Activated CD4-positive, alpha-beta T cell treated with anti-CD3 and anti-CD28 coated beads, Interleukin-2, amount 50 U/mL, for 48 hours (primary cell): Measurements from ENCODE around the gene RLF.
"Not testable (repeated sequence)": the region's sequence is repeated elsewhere in the genome, so short reads cannot be mapped to it uniquely, and the experiment has no call there.

Experiments used
- DNase-seq, 2 experiments: peaks; one replicate each; pipeline ENCODE4 v3.0.0-alpha.2; 2020

The RLF gene

GRCh38 chr1:40162753-40163441 lies 1.7 kb downstream of the RLF start:
- DNase-seq, result no peak

GRCh38 chr1:40167317-40167716 lies 6.1 kb downstream of the RLF start:
- no peak for DNase-seq

- no peak for DNase-seq
Measured at GRCh38 chr1:40171036-40171435, 9.8 kb downstream of the RLF start.

GRCh38 chr1:40174788-40175187 lies 13.6 kb downstream of the RLF start:
- DNase-seq, result no peak

GRCh38 chr1:40176989-40177388 lies 15.8 kb downstream of the RLF start:
- not testable (repeated sequence) for DNase-seq

- no peak for DNase-seq
Measured at GRCh38 chr1:40178200-40178599, 17.0 kb downstream of the RLF start.

GRCh38 chr1:40179496-40180089 lies 18.4 kb downstream of the RLF start:
- no peak for DNase-seq

GRCh38 chr1:40183055-40183710 lies 22.0 kb downstream of the RLF start:
- DNase-seq, result no peak

- no peak for DNase-seq
Measured at GRCh38 chr1:40184193-40184592, 23.0 kb downstream of the RLF start.

- DNase-seq, result peak; percentile 58 to 72
Measured at GRCh38 chr1:40185951-40186864, 25.0 kb downstream of the RLF start.

GRCh38 chr1:40187399-40187798 lies 26.2 kb downstream of the RLF start:
- DNase-seq, result no peak

- DNase-seq, result not testable (repeated sequence)
Measured at GRCh38 chr1:40194639-40195038, 33.5 kb downstream of the RLF start.

GRCh38 chr1:40197656-40198055 lies 36.5 kb downstream of the RLF start:
- no peak for DNase-seq

GRCh38 chr1:40199126-40199525 lies 37.9 kb downstream of the RLF start:
- DNase-seq, result no peak

- DNase-seq, result no peak
Measured at GRCh38 chr1:40204856-40205255, 43.7 kb downstream of the RLF start.

- no peak for DNase-seq
Measured at GRCh38 chr1:40210511-40211204, 49.5 kb downstream of the RLF start.

GRCh38 chr1:40218333-40218732 lies 57.1 kb downstream of the RLF start:
- no peak for DNase-seq

- DNase-seq, result not testable (repeated sequence)
Measured at GRCh38 chr1:40221471-40221905, 60.3 kb downstream of the RLF start.

- no peak for DNase-seq
Measured at GRCh38 chr1:40221977-40222772, 61.0 kb downstream of the RLF start.

- no peak for DNase-seq
Measured at GRCh38 chr1:40224040-40224439, 62.9 kb downstream of the RLF start.

GRCh38 chr1:40226192-40226591 lies 65.0 kb downstream of the RLF start:
- DNase-seq, result no peak

- peak; percentile 57 to 74 for DNase-seq
Measured at GRCh38 chr1:40232444-40232843, 71.3 kb downstream of the RLF start.
